MM.1S (cell line): Measurements from ENCODE around the gene DPP9.

Source experiments
- CTCF ChIP-seq: fragments of 300-600 bp; sonication (generic); IDR thresholded peaks from 2 replicates; pipeline ENCODE4 v1.5.1; 2016; ENCODE audit warnings: antibody characterized with exemption, low read length, mixed read lengths
- EZH2 ChIP-seq: fragments of 300-600 bp; sonication (generic); optimal IDR thresholded peaks from 2 replicates; pipeline ENCODE3; 2017; ENCODE audit warnings: low read depth, mild to moderate bottlenecking, antibody characterized with exemption, low read length, mixed read lengths

GRCh38 chr19:4678881-4679790 is 44.5 kb downstream of the DPP9 start:
- TF ChIP-seq CTCF (no peak), EZH2 (no peak)
